WTC11 (cell line): Measurements from ENCODE around the gene FER. TPM values are rescaled to one million over a fixed set of nuclear protein-coding genes. Genes with fewer than 3 reads are reported as not detected.

Experiments used
- ATAC-seq: fragments of 200-7000 bp; cut with Tn5 transposase; 2 replicates; pipeline ENCODE4 v1.10.0; 2021; ENCODE audit warnings: mild to moderate bottlenecking, moderate library complexity
- CTCF ChIA-PET: fragments of 300-600 bp; sonication (Branson Sonifier 250); formaldehyde crosslinking; loops from one replicate; lab custom pipeline; 2021; ENCODE audit warnings: antibody characterized with exemption; lab: Charles Lee
- POLR2A ChIA-PET: fragments of 350-600 bp; sonication (Branson Sonifier 250); formaldehyde crosslinking; loops from one replicate; lab custom pipeline; 2021; ENCODE audit warnings: antibody characterized with exemption; lab: Charles Lee
- DNase-seq: peaks from one replicate; pipeline ENCODE4 v3.0.0; 2021; ENCODE audit warnings: low spot score
- H3K27ac Mint-ChIP-seq: 2 replicates; pipeline ENCODE4 v1.8.0; 2021; ENCODE audit warnings: mixed read lengths
- H3K27me3 Mint-ChIP-seq: 2 replicates; pipeline ENCODE4 v1.8.0; 2021; ENCODE audit warnings: low read depth, mild to moderate bottlenecking, moderate library complexity, mixed read lengths
- H3K36me3 Mint-ChIP-seq: 2 replicates; pipeline ENCODE4 v1.8.0; 2021; ENCODE audit warnings: mixed read lengths
- H3K4me1 Mint-ChIP-seq: 2 replicates; pipeline ENCODE4 v1.8.0; 2022; ENCODE audit warnings: mixed read lengths
- H3K4me3 Mint-ChIP-seq: 2 replicates; pipeline ENCODE4 v1.8.0; 2021; ENCODE audit warnings: mild to moderate bottlenecking, moderate library complexity, mixed read lengths
- H3K9me3 Mint-ChIP-seq: 2 replicates; pipeline ENCODE4 v1.8.0; 2021; ENCODE audit warnings: mixed read lengths
- ATF1 ChIP-seq: sonication (generic); formaldehyde crosslinking; IDR thresholded peaks from 2 replicates; pipeline ENCODE4 v1.8.1; 2023; ENCODE audit warnings: mild to moderate bottlenecking, moderate library complexity, missing genetic modification reagents
- CBFB ChIP-seq: sonication (generic); formaldehyde crosslinking; IDR thresholded peaks from 2 replicates; pipeline ENCODE4 v1.8.1; 2022; ENCODE audit warnings: mild to moderate bottlenecking, low read depth, missing genetic modification reagents
- CREM ChIP-seq: sonication (generic); formaldehyde crosslinking; IDR thresholded peaks from 2 replicates; pipeline ENCODE4 v1.8.1; 2022; ENCODE audit warnings: mild to moderate bottlenecking, missing genetic modification reagents, moderate library complexity
- ESRRA ChIP-seq: sonication (generic); formaldehyde crosslinking; IDR thresholded peaks from 2 replicates; pipeline ENCODE4 v1.8.1; 2022; ENCODE audit warnings: mild to moderate bottlenecking, missing genetic modification reagents, borderline replicate concordance
- ETV6 ChIP-seq: sonication (generic); formaldehyde crosslinking; IDR thresholded peaks from 2 replicates; pipeline ENCODE4 v1.8.1; 2022; ENCODE audit warnings: mild to moderate bottlenecking, missing genetic modification reagents
- FOXP4 ChIP-seq: sonication (generic); formaldehyde crosslinking; IDR thresholded peaks from 2 replicates; pipeline ENCODE4 v1.8.0; 2022; ENCODE audit warnings: mild to moderate bottlenecking, missing genetic modification reagents
- GTF2I ChIP-seq: fragments of 250-450 bp; sonication (Bioruptor Pico); conservative IDR thresholded peaks from 2 replicates; pipeline ENCODE4 v1.4.0; 2021; ENCODE audit warnings: mild to moderate bottlenecking
- IRF2 ChIP-seq: sonication (generic); formaldehyde crosslinking; IDR thresholded peaks from 2 replicates; pipeline ENCODE4 v1.8.0; 2022; ENCODE audit warnings: low read depth, missing genetic modification reagents, borderline replicate concordance
- MAX ChIP-seq: sonication (generic); formaldehyde crosslinking; IDR thresholded peaks from 2 replicates; pipeline ENCODE4 v1.8.0; 2022; ENCODE audit warnings: mild to moderate bottlenecking, missing genetic modification reagents
- NFATC4 ChIP-seq: fragments of 250-450 bp; sonication (Bioruptor Pico); IDR thresholded peaks from 2 replicates; pipeline ENCODE4 v1.9.0; 2021; ENCODE audit warnings: mild to moderate bottlenecking
- NFE2L1 ChIP-seq: sonication (generic); formaldehyde crosslinking; IDR thresholded peaks from 2 replicates; pipeline ENCODE4 v1.8.1; 2023; ENCODE audit warnings: missing genetic modification reagents
- NR1H2 ChIP-seq: sonication (generic); formaldehyde crosslinking; IDR thresholded peaks from 2 replicates; pipeline ENCODE4 v1.9.0; 2021; ENCODE audit warnings: mild to moderate bottlenecking, moderate library complexity, missing genetic modification reagents
- NR2C2 ChIP-seq: sonication (generic); formaldehyde crosslinking; IDR thresholded peaks from 2 replicates; pipeline ENCODE4 v1.8.0; 2022; ENCODE audit warnings: mild to moderate bottlenecking, missing genetic modification reagents
- OVOL2 ChIP-seq: fragments of 250-450 bp; sonication (Bioruptor Pico); IDR thresholded peaks from 2 replicates; pipeline ENCODE4 v1.9.0; 2021; ENCODE audit warnings: mild to moderate bottlenecking, borderline replicate concordance
- RELA ChIP-seq: sonication (generic); formaldehyde crosslinking; IDR thresholded peaks from 2 replicates; pipeline ENCODE4 v1.8.1; 2022; ENCODE audit warnings: missing genetic modification reagents, mild to moderate bottlenecking, borderline replicate concordance
- SMAD3 ChIP-seq: sonication (generic); formaldehyde crosslinking; IDR thresholded peaks from 2 replicates; pipeline ENCODE4 v1.8.0; 2022; ENCODE audit warnings: missing genetic modification reagents, mild to moderate bottlenecking, borderline replicate concordance
- SOX15 ChIP-seq: fragments of 250-450 bp; sonication (Bioruptor Pico); IDR thresholded peaks from 2 replicates; pipeline ENCODE4 v1.9.0; 2021; ENCODE audit warnings: mild to moderate bottlenecking
- TCF7 ChIP-seq: sonication (generic); formaldehyde crosslinking; IDR thresholded peaks from 2 replicates; pipeline ENCODE4 v1.8.0; 2022; ENCODE audit warnings: mild to moderate bottlenecking, low read depth, missing genetic modification reagents, moderate library complexity
- ZNF138 ChIP-seq: sonication (generic); formaldehyde crosslinking; conservative IDR thresholded peaks from 2 replicates; pipeline ENCODE4 v1.8.1; 2022; ENCODE audit warnings: mild to moderate bottlenecking, moderate library complexity, missing genetic modification reagents
- total RNA-seq: library from RNA; stranded (reverse); gene quantifications from 3 replicates; pipeline ENCODE4 v1.2.3, GENCODE V29; 2021
- TF ChIP-seq, protein P1 (sequence below): sonication (generic); formaldehyde crosslinking; IDR thresholded peaks from 2 replicates; pipeline ENCODE4 v1.8.1; 2023; ENCODE audit warnings: mild to moderate bottlenecking, moderate library complexity, missing genetic modification reagents
- TF ChIP-seq, protein P2 (sequence below): sonication (generic); formaldehyde crosslinking; IDR thresholded peaks from 2 replicates; pipeline ENCODE4 v1.8.1; 2022; ENCODE audit warnings: missing genetic modification reagents, borderline replicate concordance
- TF ChIP-seq, protein P3 (sequence below): sonication (generic); formaldehyde crosslinking; IDR thresholded peaks from 2 replicates; pipeline ENCODE4 v1.8.1; 2023; ENCODE audit warnings: mild to moderate bottlenecking, missing genetic modification reagents, moderate library complexity
- TF ChIP-seq, protein P4 (sequence below): sonication (generic); formaldehyde crosslinking; conservative IDR thresholded peaks from 2 replicates; pipeline ENCODE4 v1.8.1; 2022; ENCODE audit warnings: mild to moderate bottlenecking, missing genetic modification reagents
- TF ChIP-seq, protein P5 (sequence below): sonication (generic); formaldehyde crosslinking; IDR thresholded peaks from 2 replicates; pipeline ENCODE4 v1.8.0; 2023; ENCODE audit warnings: missing genetic modification reagents

Gene FER
- total RNA-seq, 1 experiment from 2014 or later, result 13.8 TPM

DNA sequence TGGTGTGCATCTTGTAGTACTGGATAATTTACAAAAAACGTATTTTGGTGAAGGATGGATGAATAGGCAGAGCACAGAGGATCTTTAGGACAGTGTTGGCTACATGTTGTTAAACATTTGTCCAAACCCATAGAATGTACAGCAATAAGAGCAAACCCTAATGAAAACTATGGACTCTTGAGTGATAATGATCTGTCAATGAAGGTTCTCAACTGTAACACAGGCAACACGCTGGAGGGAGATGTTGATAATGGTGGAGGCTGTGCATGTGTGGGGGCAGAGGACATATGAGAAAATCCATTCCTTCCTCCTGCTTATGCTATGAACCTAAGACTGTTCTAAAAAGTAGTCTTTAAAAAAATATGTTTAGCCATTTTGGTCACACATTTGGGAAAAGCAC is 194.0 kb downstream of the FER start:
- H3K4me1 Mint-ChIP-seq, result peaks cover 19% of the 10 kb centered on the region
- ChIA-PET POLR2A (no interaction called here), CTCF (no interaction called here)
- H3K27ac Mint-ChIP-seq, result no peak overlapping the region
- DNase-seq, result no peak
- no peak overlapping the region for H3K4me3 Mint-ChIP-seq
- H3K36me3 Mint-ChIP-seq, result no peaks in the 10 kb centered on the region
- H3K27me3 Mint-ChIP-seq, result no peaks in the 10 kb centered on the region
- no peaks in the 10 kb centered on the region for H3K9me3 Mint-ChIP-seq
- TF ChIP-seq, protein P1, sequence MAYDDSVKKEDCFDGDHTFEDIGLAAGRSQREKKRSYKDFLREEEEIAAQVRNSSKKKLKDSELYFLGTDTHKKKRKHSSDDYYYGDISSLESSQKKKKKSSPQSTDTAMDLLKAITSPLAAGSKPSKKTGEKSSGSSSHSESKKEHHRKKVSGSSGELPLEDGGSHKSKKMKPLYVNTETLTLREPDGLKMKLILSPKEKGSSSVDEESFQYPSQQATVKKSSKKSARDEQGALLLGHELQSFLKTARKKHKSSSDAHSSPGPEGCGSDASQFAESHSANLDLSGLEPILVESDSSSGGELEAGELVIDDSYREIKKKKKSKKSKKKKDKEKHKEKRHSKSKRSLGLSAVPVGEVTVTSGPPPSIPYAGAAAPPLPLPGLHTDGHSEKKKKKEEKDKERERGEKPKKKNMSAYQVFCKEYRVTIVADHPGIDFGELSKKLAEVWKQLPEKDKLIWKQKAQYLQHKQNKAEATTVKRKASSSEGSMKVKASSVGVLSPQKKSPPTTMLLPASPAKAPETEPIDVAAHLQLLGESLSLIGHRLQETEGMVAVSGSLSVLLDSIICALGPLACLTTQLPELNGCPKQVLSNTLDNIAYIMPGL (CRISPR knock-in tag), result no peak
- no peak for TF ChIP-seq CREM (CRISPR knock-in tag)
- TF ChIP-seq ATF1 (CRISPR knock-in tag), result no peak
- no peak for ATAC-seq

DNA sequence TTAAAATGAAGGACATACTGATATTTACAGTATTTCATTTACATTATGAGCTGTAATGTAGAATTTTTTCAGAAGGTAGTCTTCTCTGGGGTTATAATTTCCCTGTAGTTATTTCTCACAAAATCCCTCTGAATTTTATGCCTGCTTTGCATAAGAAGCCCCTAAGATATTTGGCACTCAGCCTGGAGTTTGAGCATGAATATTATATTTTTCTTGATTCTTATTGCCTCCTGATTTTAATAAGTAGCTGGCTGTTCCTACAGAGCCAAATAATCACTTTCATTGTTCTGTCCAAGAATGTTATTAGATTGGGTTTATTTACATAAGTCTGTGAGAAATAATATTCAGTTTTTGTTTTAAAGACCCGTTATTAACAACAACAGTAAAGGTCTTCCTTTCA is 195.0 kb downstream of the FER start:
- Mint-ChIP-seq H3K4me3 (no peak overlapping the region), H3K36me3 (no peaks in the 10 kb centered on the region), H3K27me3 (no peaks in the 10 kb centered on the region), H3K4me1 (peaks cover 28% of the 10 kb centered on the region), H3K9me3 (no peaks in the 10 kb centered on the region), H3K27ac (no peak overlapping the region)
- DNase-seq (no peak), ATAC-seq (no peak)
- TF ChIP-seq IRF2 (CRISPR knock-in tag) (no peak), CREM (CRISPR knock-in tag) (no peak), CBFB (CRISPR knock-in tag) (no peak), NR2C2 (CRISPR knock-in tag) (no peak), TCF7 (CRISPR knock-in tag) (no peak), NFE2L1 (CRISPR knock-in tag) (no peak), NR1H2 (CRISPR knock-in tag) (no peak)
- TF ChIP-seq, protein P2, sequence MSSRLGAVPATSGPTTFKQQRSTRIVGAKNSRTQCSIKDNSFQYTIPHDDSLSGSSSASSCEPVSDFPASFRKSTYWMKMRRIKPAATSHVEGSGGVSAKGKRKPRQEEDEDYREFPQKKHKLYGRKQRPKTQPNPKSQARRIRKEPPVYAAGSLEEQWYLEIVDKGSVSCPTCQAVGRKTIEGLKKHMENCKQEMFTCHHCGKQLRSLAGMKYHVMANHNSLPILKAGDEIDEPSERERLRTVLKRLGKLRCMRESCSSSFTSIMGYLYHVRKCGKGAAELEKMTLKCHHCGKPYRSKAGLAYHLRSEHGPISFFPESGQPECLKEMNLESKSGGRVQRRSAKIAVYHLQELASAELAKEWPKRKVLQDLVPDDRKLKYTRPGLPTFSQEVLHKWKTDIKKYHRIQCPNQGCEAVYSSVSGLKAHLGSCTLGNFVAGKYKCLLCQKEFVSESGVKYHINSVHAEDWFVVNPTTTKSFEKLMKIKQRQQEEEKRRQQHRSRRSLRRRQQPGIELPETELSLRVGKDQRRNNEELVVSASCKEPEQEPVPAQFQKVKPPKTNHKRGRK, result no peak
- ChIA-PET CTCF (no interaction called here), POLR2A (no interaction called here)

DNA sequence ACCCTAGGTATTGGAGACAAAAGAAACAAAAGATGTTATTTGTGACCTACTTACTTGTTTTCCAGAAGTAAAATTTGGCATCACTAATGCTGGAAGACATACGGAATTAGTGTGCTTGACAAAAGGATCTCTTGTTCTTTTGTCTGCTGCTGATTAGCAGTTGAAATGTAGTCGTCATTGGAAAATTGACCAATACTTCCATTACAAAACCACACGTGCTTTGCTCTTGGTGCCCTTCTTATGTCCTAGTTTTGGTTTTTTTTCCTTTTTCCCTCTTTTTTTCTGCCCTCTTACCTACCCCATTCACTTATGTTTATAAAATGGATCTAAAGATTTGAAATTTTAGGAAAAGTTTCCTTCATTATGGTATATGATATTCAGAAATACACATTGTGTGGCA is 197.4 kb downstream of the FER start:
- ATAC-seq (no peak), DNase-seq (no peak)
- Mint-ChIP-seq H3K27me3 (no peaks in the 10 kb centered on the region), H3K4me3 (peak overlapping the region; percentile 5; the same call in 1 of the 2 replicates), H3K9me3 (no peaks in the 10 kb centered on the region), H3K4me1 (peaks cover 38% of the 10 kb centered on the region), H3K27ac (0 out of 2 replicates have a peak overlapping the region, but pooled peaks have one; percentile 69), H3K36me3 (no peaks in the 10 kb centered on the region)
- POLR2A ChIA-PET, result no interaction called here
- CTCF ChIA-PET, result no interaction called here
- TF ChIP-seq ETV6 (CRISPR knock-in tag) (no peak), OVOL2 (CRISPR knock-in tag) (no peak), FOXP4 (CRISPR knock-in tag) (no peak), SOX15 (CRISPR knock-in tag) (no peak), NFATC4 (CRISPR knock-in tag) (no peak), GTF2I (CRISPR knock-in tag) (no peak), MAX (no peak), CBFB (CRISPR knock-in tag) (no peak), ZNF138 (CRISPR knock-in tag) (no peak), RELA (CRISPR knock-in tag) (no peak), SMAD3 (no peak), ESRRA (CRISPR knock-in tag) (no peak)
- TF ChIP-seq, protein P3, sequence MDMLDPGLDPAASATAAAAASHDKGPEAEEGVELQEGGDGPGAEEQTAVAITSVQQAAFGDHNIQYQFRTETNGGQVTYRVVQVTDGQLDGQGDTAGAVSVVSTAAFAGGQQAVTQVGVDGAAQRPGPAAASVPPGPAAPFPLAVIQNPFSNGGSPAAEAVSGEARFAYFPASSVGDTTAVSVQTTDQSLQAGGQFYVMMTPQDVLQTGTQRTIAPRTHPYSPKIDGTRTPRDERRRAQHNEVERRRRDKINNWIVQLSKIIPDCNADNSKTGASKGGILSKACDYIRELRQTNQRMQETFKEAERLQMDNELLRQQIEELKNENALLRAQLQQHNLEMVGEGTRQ (CRISPR knock-in tag), result no peak
- TF ChIP-seq, protein P4, sequence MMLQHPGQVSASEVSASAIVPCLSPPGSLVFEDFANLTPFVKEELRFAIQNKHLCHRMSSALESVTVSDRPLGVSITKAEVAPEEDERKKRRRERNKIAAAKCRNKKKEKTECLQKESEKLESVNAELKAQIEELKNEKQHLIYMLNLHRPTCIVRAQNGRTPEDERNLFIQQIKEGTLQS (CRISPR knock-in tag), result no peak
- TF ChIP-seq, protein P2, result no peak
- TF ChIP-seq, protein P5, sequence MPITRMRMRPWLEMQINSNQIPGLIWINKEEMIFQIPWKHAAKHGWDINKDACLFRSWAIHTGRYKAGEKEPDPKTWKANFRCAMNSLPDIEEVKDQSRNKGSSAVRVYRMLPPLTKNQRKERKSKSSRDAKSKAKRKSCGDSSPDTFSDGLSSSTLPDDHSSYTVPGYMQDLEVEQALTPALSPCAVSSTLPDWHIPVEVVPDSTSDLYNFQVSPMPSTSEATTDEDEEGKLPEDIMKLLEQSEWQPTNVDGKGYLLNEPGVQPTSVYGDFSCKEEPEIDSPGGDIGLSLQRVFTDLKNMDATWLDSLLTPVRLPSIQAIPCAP, result no peak
